ENCODE measurements around the gene MCC.

DNA sequence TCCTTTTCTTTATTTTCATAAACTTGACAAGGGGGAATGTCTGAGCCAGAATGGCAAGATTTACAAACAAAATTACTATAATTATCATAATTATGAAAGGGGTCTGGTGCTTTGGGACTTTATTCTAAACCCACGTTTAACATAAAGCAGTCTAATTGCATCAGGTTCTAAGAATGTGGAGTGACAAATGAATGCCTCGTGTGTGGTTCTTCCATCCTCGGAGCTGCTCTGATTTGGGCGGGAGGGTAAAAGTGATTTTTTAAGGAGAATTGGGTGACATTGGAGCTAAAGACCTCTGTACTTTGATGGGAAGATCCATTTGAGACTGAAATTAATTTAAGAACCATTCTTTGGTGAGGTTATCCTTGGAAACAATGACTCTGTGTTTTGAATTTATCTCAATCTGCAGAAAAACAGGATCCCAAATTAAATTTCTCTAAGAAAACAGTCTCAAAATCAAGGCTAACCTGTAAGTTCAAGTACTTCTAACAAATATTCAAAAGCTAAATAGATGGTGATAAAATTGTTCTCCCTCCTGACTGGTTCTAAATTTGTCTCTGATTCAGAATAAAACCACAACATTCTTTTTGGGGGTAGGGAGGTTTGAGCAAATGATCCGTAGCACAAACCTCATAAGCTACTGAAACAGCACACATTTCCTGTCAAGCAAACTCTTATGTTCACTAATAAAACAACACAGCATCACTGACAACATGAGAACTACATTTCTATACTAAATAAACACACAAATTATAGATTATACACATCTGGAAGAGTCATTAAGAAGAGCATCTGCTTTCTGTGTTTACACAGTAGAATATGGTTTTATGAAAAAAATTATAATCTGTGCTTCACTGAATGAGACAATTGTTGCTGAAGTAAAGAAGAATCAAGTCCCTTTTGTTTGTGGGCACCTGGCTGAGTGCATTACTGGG lies 426.1 kb downstream of the MCC start:
- no peak for TF ChIP-seq POLR2A (IDR thresholded peaks at IDR 0.05; ENCODE audit: low read depth, low read length)
- no peak for TF ChIP-seq TAF1 (IDR thresholded peaks at IDR 0.05; ENCODE audit: low read depth, low read length)
- no peak for TF ChIP-seq POU2F2 (IDR thresholded peaks at IDR 0.05; ENCODE audit: low read depth, low read length)
- no peak for TF ChIP-seq POLR2AphosphoS5 (IDR thresholded peaks at IDR 0.05; ENCODE audit: low read depth, low read length)
- no peak for TF ChIP-seq PAX5 (IDR thresholded peaks at IDR 0.05; ENCODE audit: insufficient read depth, low read length, severe bottlenecking)

Data from GM12891 (cell line).